ENCODE measurements around the gene RPL39. TPM values are rescaled to one million over a fixed set of nuclear protein-coding genes. Genes with fewer than 3 reads are reported as not detected.
"Not testable (repeated sequence)": the region's sequence is repeated elsewhere in the genome, so short reads cannot be mapped to it uniquely, and the experiment has no call there.

RPL39 gene
- 1,000 to 10,000 TPM in 3 of 4 donors, 100 to 1,000 TPM in 1; 609 to 3,222 (median 2,121) TPM for total RNA-seq

DNA sequence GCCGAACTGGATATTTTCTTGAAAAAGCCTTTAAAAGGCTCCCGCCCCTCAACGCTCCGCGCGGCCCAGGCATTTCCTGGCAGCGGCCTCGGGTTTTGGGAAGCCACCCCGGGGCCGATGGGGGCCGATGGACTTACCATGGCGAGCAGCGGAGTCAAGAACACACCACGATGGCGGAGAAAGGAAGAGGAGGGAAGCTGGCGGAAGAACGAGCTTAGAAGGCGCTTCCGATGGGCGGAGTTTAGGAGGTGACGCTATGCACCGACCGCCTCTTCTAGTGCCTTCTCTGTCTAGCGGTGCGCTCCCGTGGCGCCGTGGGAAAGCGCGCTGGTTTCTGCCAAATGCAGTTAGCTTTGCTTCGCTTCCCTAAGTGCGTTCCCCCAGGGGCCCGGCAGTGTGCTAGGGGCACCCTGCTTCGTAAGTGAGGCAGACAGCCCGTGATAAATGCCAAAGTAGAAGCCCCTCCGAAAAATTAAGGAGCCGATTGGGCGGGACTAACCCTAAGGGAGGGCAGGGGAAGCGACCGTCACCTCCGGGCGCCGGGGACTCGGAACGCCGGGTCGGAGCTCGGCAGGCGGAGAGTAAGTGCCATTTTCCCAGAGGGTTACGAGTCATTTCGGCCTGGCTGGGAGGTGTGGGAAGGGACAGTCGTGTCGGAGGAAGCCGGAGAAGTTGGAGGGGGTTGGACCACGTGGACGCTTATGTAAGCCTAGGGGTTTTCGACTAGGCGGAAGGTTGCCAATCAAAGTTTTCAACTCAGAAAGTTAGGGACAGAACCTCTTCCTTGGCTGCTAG, at the start of gene RPL39:
TSS of gene RPL39 (minus strand) at position 194 of the 795 bp plus-strand sequence. CDS start at position 140, 54 bp downstream.
- H3K9me3 ChIP-seq = no peaks in the 10 kb centered on the region
- TF ChIP-seq POLR2A (IDR thresholded peaks at IDR 0.05) = peak; percentile 21 to 89
- TF ChIP-seq, protein P1, sequence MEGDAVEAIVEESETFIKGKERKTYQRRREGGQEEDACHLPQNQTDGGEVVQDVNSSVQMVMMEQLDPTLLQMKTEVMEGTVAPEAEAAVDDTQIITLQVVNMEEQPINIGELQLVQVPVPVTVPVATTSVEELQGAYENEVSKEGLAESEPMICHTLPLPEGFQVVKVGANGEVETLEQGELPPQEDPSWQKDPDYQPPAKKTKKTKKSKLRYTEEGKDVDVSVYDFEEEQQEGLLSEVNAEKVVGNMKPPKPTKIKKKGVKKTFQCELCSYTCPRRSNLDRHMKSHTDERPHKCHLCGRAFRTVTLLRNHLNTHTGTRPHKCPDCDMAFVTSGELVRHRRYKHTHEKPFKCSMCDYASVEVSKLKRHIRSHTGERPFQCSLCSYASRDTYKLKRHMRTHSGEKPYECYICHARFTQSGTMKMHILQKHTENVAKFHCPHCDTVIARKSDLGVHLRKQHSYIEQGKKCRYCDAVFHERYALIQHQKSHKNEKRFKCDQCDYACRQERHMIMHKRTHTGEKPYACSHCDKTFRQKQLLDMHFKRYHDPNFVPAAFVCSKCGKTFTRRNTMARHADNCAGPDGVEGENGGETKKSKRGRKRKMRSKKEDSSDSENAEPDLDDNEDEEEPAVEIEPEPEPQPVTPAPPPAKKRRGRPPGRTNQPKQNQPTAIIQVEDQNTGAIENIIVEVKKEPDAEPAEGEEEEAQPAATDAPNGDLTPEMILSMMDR (IDR thresholded peaks at IDR 0.05) = no peak
- peak within 1 kb of the TSS; percentile 58 to 77 (median 75) for H3K4me3 ChIP-seq (replicated peaks in 1 of 3)
- peaks cover 0 to 4% of the 10 kb centered on the region in 2 donors for H3K36me3 ChIP-seq
- peaks cover 0 to 6% of the 10 kb centered on the region in 2 donors for H3K4me1 ChIP-seq
- intact Hi-C loops (cut with DNase I) = loop anchor here (5.0 kb wide), 1 partner anchor 81 kb away; the partner anchor contains the start of genes NDUFA1 and RNF113A
- H3K27me3 ChIP-seq = no peaks in the 10 kb centered on the region
- 0 to 1% methylated on average over 5 to 40 of the region's 58 CpGs for WGBS, 2 donors
- peak within 1 kb of the TSS; percentile 81 to 97 (median 94) for H3K27ac ChIP-seq
- peak; percentile 84 to 86 for DNase-seq

DNA sequence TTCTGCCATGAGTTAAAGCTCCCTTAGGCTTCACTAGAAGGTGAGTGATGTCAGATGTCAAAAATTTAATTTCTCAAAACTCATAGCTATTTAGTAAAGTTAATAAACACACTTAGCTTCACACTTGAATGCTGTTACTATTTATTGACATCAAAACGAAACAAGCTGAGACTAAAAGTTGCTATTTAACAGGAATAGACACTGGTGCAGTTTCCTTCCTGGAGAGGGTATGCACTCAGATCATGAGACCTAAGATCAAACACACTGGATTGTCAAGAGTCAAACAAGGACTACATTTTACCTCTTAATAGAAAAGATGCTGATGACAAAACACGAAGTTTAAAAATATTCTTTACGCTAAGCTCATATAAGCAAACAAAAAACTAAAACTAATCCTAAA, 42.5 kb upstream of the RPL39 start:
- TF ChIP-seq, protein P1 (IDR thresholded peaks at IDR 0.05) = no peak
- no peak for TF ChIP-seq POLR2A (IDR thresholded peaks at IDR 0.05)
- no peak for DNase-seq
- WGBS, 2 donors = 91 to 94% methylated on average over 3 of the region's 3 CpGs
- Histone ChIP-seq H3K36me3 (peaks cover 8 to 12% of the 10 kb centered on the region in 2 donors), H3K4me3 (replicated peaks in 1 of 3) (no peak overlapping the region), H3K27me3 (no peaks in the 10 kb centered on the region), H3K9me3 (no peaks in the 10 kb centered on the region), H3K4me1 (no peaks in the 10 kb centered on the region), H3K27ac (no peak overlapping the region)
- intact Hi-C loops (cut with DNase I) = no loop called here

DNA sequence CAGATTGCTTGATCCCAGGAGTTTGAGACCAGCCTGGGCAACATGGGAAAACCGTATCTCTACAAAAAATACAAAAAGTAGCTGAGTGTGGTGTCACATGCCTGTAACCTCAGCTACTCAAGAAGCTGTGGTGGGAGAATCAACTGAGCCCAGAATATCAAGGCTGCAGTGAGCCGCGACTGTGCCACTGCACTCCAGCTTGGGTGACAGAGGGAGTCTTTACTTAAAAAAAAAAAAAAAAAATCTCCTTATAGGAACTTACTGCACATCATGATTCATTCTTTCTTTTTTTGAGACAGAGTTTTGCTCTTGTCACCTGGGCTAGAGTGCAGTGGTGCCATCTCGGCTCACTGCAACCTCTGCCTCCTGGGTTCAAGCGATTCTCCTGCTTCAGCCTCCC, 37.0 kb upstream of the RPL39 start:
- intact Hi-C loops (cut with DNase I) = no loop called here
- WGBS, 2 donors = 84 to 85% methylated on average over 5 of the region's 5 CpGs
- H3K36me3 ChIP-seq = no peaks in the 10 kb centered on the region
- no peaks in the 10 kb centered on the region for H3K9me3 ChIP-seq
- TF ChIP-seq, protein P1 (IDR thresholded peaks at IDR 0.05) = no peak
- TF ChIP-seq POLR2A (IDR thresholded peaks at IDR 0.05) = no peak
- no peaks in the 10 kb centered on the region for H3K4me1 ChIP-seq
- H3K27me3 ChIP-seq = no peaks in the 10 kb centered on the region
- DNase-seq = peak; percentile 35 to 40
- H3K4me3 ChIP-seq (replicated peaks in 1 of 3) = no peak overlapping the region
- no peak overlapping the region for H3K27ac ChIP-seq

DNA sequence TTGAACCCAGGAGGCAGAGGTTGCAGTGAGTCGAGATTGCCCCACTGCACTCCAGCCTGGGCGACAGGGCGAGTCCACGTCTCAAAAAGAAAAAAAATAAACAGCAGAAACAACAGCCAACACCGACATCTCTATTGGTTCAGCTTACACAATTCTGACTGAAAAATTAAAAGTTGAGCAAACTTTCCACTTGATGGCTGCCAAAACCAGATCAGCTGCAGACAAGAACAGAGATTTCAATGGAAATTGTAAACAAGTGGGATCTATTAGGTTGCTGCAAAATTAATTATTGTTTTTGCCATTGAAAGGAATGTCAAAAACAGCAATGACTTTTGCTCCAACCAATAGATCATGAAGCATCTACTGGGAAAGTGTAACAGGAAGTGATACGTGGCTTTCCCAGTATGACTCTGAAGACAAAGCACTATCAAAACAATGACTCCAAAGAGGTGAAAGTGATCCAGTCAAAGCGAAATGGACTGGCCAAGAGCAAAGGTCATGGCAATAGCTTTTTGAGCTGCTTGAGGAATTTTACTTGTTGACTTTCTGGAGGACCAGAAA, 35.0 kb upstream of the RPL39 start:
- no peak for DNase-seq
- H3K36me3 ChIP-seq = no peaks in the 10 kb centered on the region
- no peaks in the 10 kb centered on the region for H3K9me3 ChIP-seq
- no peak overlapping the region for H3K4me3 ChIP-seq (replicated peaks in 1 of 3)
- peak overlapping the region; percentile 26 to 67 (median 44) for H3K27ac ChIP-seq
- 51 to 54% methylated on average over 7 of the region's 7 CpGs for WGBS, 2 donors
- H3K4me1 ChIP-seq = peaks cover 0 to 14% of the 10 kb centered on the region in 2 donors
- TF ChIP-seq, protein P1 (IDR thresholded peaks at IDR 0.05) = no peak
- TF ChIP-seq POLR2A (IDR thresholded peaks at IDR 0.05) = no peak
- intact Hi-C loops (cut with DNase I) = no loop called here
- H3K27me3 ChIP-seq = no peaks in the 10 kb centered on the region

DNA sequence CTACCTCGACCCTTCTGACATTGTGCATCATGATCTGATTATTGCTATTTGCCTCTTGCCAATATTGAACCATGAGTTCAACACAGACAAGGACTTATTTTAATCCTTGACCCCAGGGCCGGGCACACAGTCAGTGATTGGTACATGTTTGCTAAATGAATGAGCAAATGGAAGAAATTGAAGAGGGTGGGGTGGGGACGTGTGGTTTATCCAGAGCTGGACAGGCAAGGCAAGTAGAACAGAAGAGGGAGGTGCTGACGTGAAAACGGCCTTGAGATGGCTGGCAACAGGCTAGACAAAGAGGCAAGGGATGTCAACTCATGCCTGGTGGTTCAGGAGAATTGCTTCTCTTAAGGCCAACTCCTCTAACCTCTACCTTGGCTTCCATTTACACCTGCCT, 32.8 kb upstream of the RPL39 start:
- WGBS, 2 donors = 70% methylated on average over 2 of the region's 5 CpGs; no CpG with 5 or more reads in 1 of the 2 donors
- H3K4me3 ChIP-seq (replicated peaks in 1 of 3); H3K9me3 ChIP-seq; intact Hi-C loops (cut with DNase I); H3K27me3 ChIP-seq; H3K27ac ChIP-seq; H3K36me3 ChIP-seq; DNase-seq: not testable (repeated sequence)
- H3K4me1 ChIP-seq = peaks cover 0 to 18% of the 10 kb centered on the region in 2 donors

DNA sequence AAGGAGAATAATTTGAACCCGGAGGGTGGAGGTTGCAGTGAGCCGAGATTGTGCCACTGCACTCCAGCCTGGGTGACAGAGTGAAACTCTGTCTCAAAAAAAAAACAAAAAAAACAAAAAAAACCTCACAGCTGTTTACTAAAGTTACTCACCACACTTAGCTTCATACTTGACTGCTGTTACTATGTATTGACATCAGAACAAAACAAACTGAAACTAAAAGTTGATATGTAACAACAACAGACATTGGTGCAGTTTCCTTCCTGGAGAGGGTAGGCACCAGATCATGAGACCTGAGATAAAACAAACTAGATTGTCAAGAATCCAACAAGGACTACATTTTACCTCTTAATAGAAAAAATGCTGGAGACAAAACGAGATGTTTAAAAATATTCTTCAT, 30.3 kb upstream of the RPL39 start:
- H3K27ac ChIP-seq = peak overlapping the region; percentile 63 to 78 (median 74)
- not testable (repeated sequence) for DNase-seq

More for the DNA sequence above, 30.3 kb upstream of the RPL39 start:
- H3K4me3 ChIP-seq (replicated peaks in 1 of 3); H3K9me3 ChIP-seq; H3K27me3 ChIP-seq; intact Hi-C loops (cut with DNase I); H3K36me3 ChIP-seq: not testable (repeated sequence)
- 33 to 39% methylated on average over 3 of the region's 3 CpGs for WGBS, 2 donors
- peaks cover 0 to 18% of the 10 kb centered on the region in 2 donors for H3K4me1 ChIP-seq

Measured in thyroid gland (tissue), 4 donors.